Measurements from ENCODE around the gene MOB3A. TPM values are rescaled to one million over a fixed set of nuclear protein-coding genes. Genes with fewer than 3 reads are reported as not detected.
"Not testable (repeated sequence)": the region's sequence is repeated elsewhere in the genome, so short reads cannot be mapped to it uniquely, and the experiment has no call there.

MOB3A gene
- total and polyA plus RNA-seq, 9 of the 15 experiments (the other 6 are each of a cell fraction or from before 2014, with no cell fraction given), result 1.1 to 24.1 (median 6.0) TPM

- TF ChIP-seq CHD4 (IDR thresholded peaks at IDR 0.05; ENCODE audit: insufficient read depth, insufficient replicate concordance, low read depth, low read length, poor library complexity, severe bottlenecking) (peak; percentile 52), ARID1B (IDR thresholded peaks at IDR 0.05) (peak; percentile 72), CBX5 (IDR thresholded peaks at IDR 0.05; ENCODE audit: borderline replicate concordance, low read depth) (0 out of 2 replicates have a peak, but pooled peaks have one; percentile 10), NONO (IDR thresholded peaks at IDR 0.05; ENCODE audit: low read depth in 2 of 2, low read length in 1 of 2) (0 out of 4 replicates have a peak, but pooled peaks of 1 of the 2 experiments have one; percentile 18), CBX1 (IDR thresholded peaks at IDR 0.05; ENCODE audit: low read depth) (0 out of 2 replicates have a peak, but pooled peaks have one; percentile 42), ARNT (IDR thresholded peaks at IDR 0.05) (peak; percentile 77 to 81; a peak in 3 of 4 replicates), ID3 (tag; IDR thresholded peaks at IDR 0.05) (peak; percentile 93), FOXK1 (CRISPR knock-in tag; IDR thresholded peaks at IDR 0.05; ENCODE audit: borderline replicate concordance) (0 out of 2 replicates have a peak, but pooled peaks have one; percentile 14), EP300 (IDR thresholded peaks at IDR 0.05; ENCODE audit: low read length) (peak; percentile 24; the same call in 1 of the 2 replicates), LEF1 (IDR thresholded peaks at IDR 0.05) (peak; percentile 37; the same call in 1 of the 2 replicates), RBM25 (IDR thresholded peaks at IDR 0.05; ENCODE audit: low read depth, low read length, severe bottlenecking) (peak; percentile 63), SMARCA4 (IDR thresholded peaks at IDR 0.05) (peak; percentile 67; the same call in 1 of the 2 replicates), SOX6 (IDR thresholded peaks at IDR 0.05) (peak; percentile 75), DACH1 (IDR thresholded peaks at IDR 0.05; ENCODE audit: partially characterized antibody) (peak; percentile 56), SMARCE1 (IDR thresholded peaks at IDR 0.05) (peak; percentile 40; the same call in 1 of the 2 replicates), IRF9 (tag; IDR thresholded peaks at IDR 0.05) (peak; percentile 67), HNRNPLL (IDR thresholded peaks at IDR 0.05; ENCODE audit: low read depth, low read length, poor library complexity, severe bottlenecking) (peak; percentile 47), DPF2 (IDR thresholded peaks at IDR 0.05) (peak; percentile 58; the same call in 1 of the 2 replicates), ATF3 (IDR thresholded peaks at IDR 0.05) (peak; percentile 81), KDM1A (IDR thresholded peaks at IDR 0.05) (peak; percentile 49 to 72; a peak in 3 of 4 replicates), CREM (IDR thresholded peaks at IDR 0.05; ENCODE audit: low read depth) (peak; percentile 49; the same call in 1 of the 2 replicates), BCOR (IDR thresholded peaks at IDR 0.05) (peak; percentile 91), EP400 (IDR thresholded peaks at IDR 0.05) (peak; percentile 28; the same call in 1 of the 2 replicates), ZEB2 (IDR thresholded peaks at IDR 0.05) (peak; percentile 81; the same call in 1 of the 2 replicates)
- TF ChIP-seq ID3 (CRISPR knock-in tag; IDR thresholded peaks at IDR 0.05); ATF3 (CRISPR knock-in tag; conservative IDR thresholded peaks at IDR 0.05): not testable (repeated sequence)
These were observed 9.2 kb downstream of the MOB3A start (continued) for GRCh38 chr19:2086695-2087620.

All from K562 (cell line).